Activated CD4-positive, alpha-beta T cell treated with anti-CD3 and anti-CD28 coated beads, Interleukin-2, amount 10 ng/mL, durations not matched to agents 7 days and 5 days (primary cell): ENCODE measurements around the gene TMBIM1. TPM values are rescaled to one million over a fixed set of nuclear protein-coding genes. Genes with fewer than 3 reads are reported as not detected.

Experiments used
- CTCF ChIA-PET: fragments of 350-600 bp; sonication (Branson Sonifier 250); formaldehyde crosslinking; loops from one replicate; lab custom pipeline; 2021; ENCODE audit warnings: antibody characterized with exemption; lab: Charles Lee
- POLR2A ChIA-PET: fragments of 350-600 bp; sonication (Branson Sonifier 250); formaldehyde crosslinking; loops from one replicate; lab custom pipeline; 2021; ENCODE audit warnings: antibody characterized with exemption; lab: Charles Lee
- DNase-seq: peaks from one replicate; pipeline ENCODE4 v3.0.0-alpha.2; 2020
- H3K27ac Mint-ChIP-seq: one replicate; pipeline ENCODE4 v1.8.0; 2021; ENCODE audit warnings: mild to moderate bottlenecking, moderate library complexity, mixed read lengths
- H3K27me3 Mint-ChIP-seq: one replicate; pipeline ENCODE4 v1.8.0; 2021; ENCODE audit warnings: mixed read lengths
- H3K36me3 Mint-ChIP-seq: one replicate; pipeline ENCODE4 v1.8.0; 2021; ENCODE audit warnings: low read depth, mixed read lengths
- H3K4me1 Mint-ChIP-seq: one replicate; pipeline ENCODE4 v1.8.0; 2021; ENCODE audit warnings: mixed read lengths
- H3K4me3 Mint-ChIP-seq: one replicate; pipeline ENCODE4 v1.8.0; 2021; ENCODE audit warnings: mild to moderate bottlenecking, moderate library complexity, mixed read lengths
- H3K9me3 Mint-ChIP-seq: one replicate; pipeline ENCODE4 v1.8.0; 2021; ENCODE audit warnings: mixed read lengths
- total RNA-seq, 2 experiments: library from RNA; stranded (reverse); gene quantifications; one replicate each; pipeline ENCODE4 v1.2.3, GENCODE V29; 2021

Gene TMBIM1
- total RNA-seq, 2 experiments from 2014 or later = 99.3 to 101 TPM

DNA sequence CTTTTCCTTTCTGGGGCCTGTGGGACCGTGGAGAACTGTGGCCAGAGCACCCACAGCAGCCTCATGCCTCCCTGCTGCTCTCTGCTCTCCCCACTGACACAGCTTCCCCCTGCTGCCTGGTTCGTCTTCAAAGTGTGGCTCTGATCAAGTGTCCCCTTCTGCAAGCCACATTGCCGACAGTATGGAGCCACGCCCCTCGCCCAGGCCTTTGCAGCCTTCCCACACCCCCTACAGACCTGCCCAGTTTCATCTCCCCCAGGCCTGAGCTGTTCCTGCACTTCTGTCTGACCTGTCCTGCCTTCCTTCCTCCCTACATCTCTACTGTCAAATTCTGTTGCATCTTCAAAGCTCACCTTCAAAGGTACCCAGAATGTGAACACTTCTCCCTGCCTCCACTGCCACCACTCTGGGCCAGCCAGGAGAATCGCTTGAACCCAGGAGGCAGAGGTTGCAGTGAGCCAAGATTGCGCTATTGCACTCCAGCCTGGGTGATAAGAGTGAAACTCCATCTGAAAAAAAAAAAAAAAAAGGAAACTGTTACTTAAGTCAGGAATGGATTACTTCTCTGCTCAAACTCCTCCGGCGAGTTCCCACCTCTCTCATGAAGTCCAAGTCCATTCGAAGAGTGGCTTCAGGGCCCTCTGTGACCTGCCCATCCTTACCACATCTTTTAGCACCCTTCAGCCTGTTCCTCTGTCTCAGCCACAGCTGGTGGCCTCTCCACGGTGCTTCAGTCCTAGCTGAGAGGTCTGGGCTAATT lies 35.3 kb upstream of the TMBIM1 start:
- Mint-ChIP-seq H3K9me3 (no peaks in the 10 kb centered on the region), H3K27me3 (peaks cover 18% of the 10 kb centered on the region), H3K4me3 (no peak overlapping the region), H3K4me1 (peaks cover 26% of the 10 kb centered on the region), H3K27ac (peak overlapping the region; percentile 64), H3K36me3 (no peaks in the 10 kb centered on the region)
- ChIA-PET CTCF (interaction anchor here (1.2 to 1.5 kb wide), 2 partner anchors 13 to 29 kb away, joined by 3 to 4 read pairs; partner anchors contain the start of gene CATIP), POLR2A (no interaction called here)
- no peak for DNase-seq

GRCh38 chr2:218326315-218326714 lies 34.0 kb upstream of the TMBIM1 start:
- Mint-ChIP-seq H3K36me3 (no peaks in the 10 kb centered on the region), H3K27ac (no peak overlapping the region), H3K4me1 (peaks cover 33% of the 10 kb centered on the region), H3K9me3 (no peaks in the 10 kb centered on the region), H3K4me3 (no peak overlapping the region), H3K27me3 (peaks cover 18% of the 10 kb centered on the region)
- DNase-seq = no peak
- ChIA-PET CTCF (interaction anchor here (1.2 to 1.8 kb wide), 2 partner anchors 25 to 33 kb away, joined by 3 to 4 read pairs; no protein-coding TSS in a partner anchor), POLR2A (no interaction called here)

GRCh38 chr2:218325566-218326160 lies 33.4 kb upstream of the TMBIM1 start:
- H3K4me1 Mint-ChIP-seq = peaks cover 38% of the 10 kb centered on the region
- H3K4me3 Mint-ChIP-seq = no peak overlapping the region
- peaks cover 18% of the 10 kb centered on the region for H3K27me3 Mint-ChIP-seq
- H3K9me3 Mint-ChIP-seq = no peaks in the 10 kb centered on the region
- POLR2A ChIA-PET = no interaction called here
- no peak overlapping the region for H3K27ac Mint-ChIP-seq
- H3K36me3 Mint-ChIP-seq = no peaks in the 10 kb centered on the region
- no peak for DNase-seq
- CTCF ChIA-PET = interaction anchor here (1.8 kb wide), 1 partner anchor 33 kb away, joined by 4 read pairs; no protein-coding TSS in a partner anchor

GRCh38 chr2:218323526-218324472 lies 31.5 kb upstream of the TMBIM1 start:
- CTCF ChIA-PET = interaction anchor here (1.1 kb wide), 1 partner anchor 26 kb away, joined by 3 read pairs; no protein-coding TSS in a partner anchor
- POLR2A ChIA-PET = no interaction called here
- Mint-ChIP-seq H3K4me3 (peak overlapping the region; percentile 72), H3K36me3 (no peaks in the 10 kb centered on the region), H3K4me1 (peaks cover 39% of the 10 kb centered on the region), H3K9me3 (no peaks in the 10 kb centered on the region), H3K27me3 (peaks cover 18% of the 10 kb centered on the region), H3K27ac (no peak overlapping the region)
- DNase-seq = no peak

DNA sequence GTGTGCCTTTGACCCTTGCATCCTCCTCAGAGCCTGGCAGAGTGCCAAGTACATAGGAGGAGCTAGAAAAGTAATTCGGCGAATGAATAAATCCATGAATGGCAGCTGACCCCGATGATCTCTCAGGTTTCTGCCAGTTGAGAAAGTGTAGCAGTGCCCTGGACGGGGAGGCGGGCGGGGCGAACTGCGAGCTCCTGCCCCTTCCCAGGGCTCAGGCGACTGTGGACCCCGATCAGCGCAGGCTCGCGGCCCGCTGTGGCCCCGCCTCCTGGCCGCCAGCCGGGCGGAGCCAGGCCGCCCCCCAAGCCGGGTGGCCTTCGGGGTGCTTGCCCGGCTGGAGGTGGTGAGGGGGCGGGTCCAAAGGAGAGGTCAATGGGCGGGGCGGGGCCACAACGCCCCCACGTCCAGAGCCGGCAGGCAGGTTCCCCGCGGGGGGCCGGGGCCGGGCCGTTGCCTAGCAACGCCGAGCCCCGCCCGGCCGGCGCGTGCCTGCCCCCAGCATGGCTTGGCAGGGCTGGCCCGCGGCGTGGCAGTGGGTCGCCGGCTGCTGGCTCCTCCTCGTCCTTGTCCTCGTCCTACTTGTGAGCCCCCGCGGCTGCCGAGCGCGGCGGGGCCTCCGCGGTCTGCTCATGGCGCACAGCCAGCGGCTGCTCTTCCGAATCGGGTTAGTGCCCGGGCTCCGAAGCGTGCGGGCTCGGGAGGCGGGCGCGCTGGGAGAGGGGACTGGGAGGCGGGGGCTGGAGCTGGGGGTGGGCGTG lies 30.6 kb upstream of the TMBIM1 start:
- H3K36me3 Mint-ChIP-seq = no peaks in the 10 kb centered on the region
- ChIA-PET POLR2A (interaction anchor here (0.6 kb wide), 1 partner anchor 58 kb away, joined by 4 read pairs; no protein-coding TSS in a partner anchor), CTCF (interaction anchor here (0.8 to 1.4 kb wide), 4 partner anchors 20 to 71 kb away, joined by 3 to 7 read pairs (median 3); no protein-coding TSS in a partner anchor)
- peaks cover 18% of the 10 kb centered on the region for H3K27me3 Mint-ChIP-seq
- peak; percentile 44 for DNase-seq
- H3K27ac Mint-ChIP-seq = no peak overlapping the region
- H3K4me1 Mint-ChIP-seq = peaks cover 39% of the 10 kb centered on the region
- peak overlapping the region; percentile 72 for H3K4me3 Mint-ChIP-seq
- no peaks in the 10 kb centered on the region for H3K9me3 Mint-ChIP-seq

- Mint-ChIP-seq H3K4me3 (peak overlapping the region; percentile 6), H3K27ac (no peak overlapping the region), H3K9me3 (no peaks in the 10 kb centered on the region), H3K27me3 (peaks cover 18% of the 10 kb centered on the region), H3K4me1 (peaks cover 46% of the 10 kb centered on the region), H3K36me3 (peaks cover 7% of the 10 kb centered on the region)
- DNase-seq = no peak
- CTCF ChIA-PET = interaction anchor here (0.7 to 1.5 kb wide), 2 partner anchors 18 to 36 kb away, joined by 3 to 4 read pairs; partner anchors contain the start of gene CATIP
- POLR2A ChIA-PET = no interaction called here
Measured at GRCh38 chr2:218320704-218321336, 28.5 kb upstream of the TMBIM1 start.

DNA sequence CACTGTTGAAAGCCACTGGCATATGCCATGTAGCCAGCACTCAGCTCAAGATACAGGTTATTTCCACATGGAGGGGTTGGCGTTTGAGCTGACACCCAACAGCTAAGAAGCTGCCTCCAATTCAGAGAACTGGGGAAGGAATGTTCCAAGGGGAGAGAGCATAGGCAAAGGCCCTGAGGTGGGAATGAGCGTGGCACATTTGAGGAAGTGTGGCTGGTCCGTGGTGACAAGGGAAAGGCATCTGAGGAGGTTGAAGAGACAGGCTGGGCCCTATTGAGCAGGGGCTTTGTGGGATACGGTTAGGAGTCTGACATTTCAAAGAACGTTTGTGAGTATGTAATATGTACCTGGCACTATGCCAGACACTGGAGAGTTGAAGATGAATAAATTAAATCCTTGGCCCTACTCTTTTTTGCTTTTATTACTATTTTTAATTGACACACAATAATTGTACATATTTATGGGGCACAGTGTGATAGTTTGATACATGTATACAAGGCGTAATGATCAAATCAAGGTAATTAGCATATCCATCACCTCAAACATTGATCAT lies 27.6 kb upstream of the TMBIM1 start:
- H3K4me1 Mint-ChIP-seq = peaks cover 50% of the 10 kb centered on the region
- POLR2A ChIA-PET = no interaction called here
- peaks cover 15% of the 10 kb centered on the region for H3K27me3 Mint-ChIP-seq
- no peak for DNase-seq
- no peak overlapping the region for H3K4me3 Mint-ChIP-seq
- H3K27ac Mint-ChIP-seq = peak overlapping the region; percentile 21
- H3K36me3 Mint-ChIP-seq = peaks cover 9% of the 10 kb centered on the region
- no peaks in the 10 kb centered on the region for H3K9me3 Mint-ChIP-seq
- CTCF ChIA-PET = interaction anchor here (1.5 kb wide), 1 partner anchor 19 kb away, joined by 4 read pairs; no protein-coding TSS in a partner anchor

GRCh38 chr2:218318241-218318640 lies 25.9 kb upstream of the TMBIM1 start:
- no peak for DNase-seq

GRCh38 chr2:218317835-218318234 lies 25.5 kb upstream of the TMBIM1 start:
- Mint-ChIP-seq H3K4me3 (no peak overlapping the region), H3K9me3 (no peaks in the 10 kb centered on the region), H3K27ac (peak overlapping the region; percentile 63), H3K4me1 (peaks cover 43% of the 10 kb centered on the region), H3K27me3 (no peaks in the 10 kb centered on the region), H3K36me3 (peaks cover 9% of the 10 kb centered on the region)
- ChIA-PET POLR2A (no interaction called here), CTCF (interaction anchor here (1.2 to 2.1 kb wide), 4 partner anchors 9 to 78 kb away, joined by 3 to 8 read pairs (median 4); no protein-coding TSS in a partner anchor)
- DNase-seq = no peak

More at GRCh38 chr2:218318241-218318640, 25.9 kb upstream of the TMBIM1 start:
- Mint-ChIP-seq H3K27me3 (peaks cover under 1% of the 10 kb centered on the region), H3K27ac (peak overlapping the region; percentile 50), H3K9me3 (no peaks in the 10 kb centered on the region), H3K4me1 (peaks cover 43% of the 10 kb centered on the region), H3K36me3 (peaks cover 9% of the 10 kb centered on the region), H3K4me3 (no peak overlapping the region)
- ChIA-PET CTCF (interaction anchor here (1.4 to 2.1 kb wide), 3 partner anchors 10 to 78 kb away, joined by 3 to 8 read pairs (median 5); no protein-coding TSS in a partner anchor), POLR2A (no interaction called here)

DNA sequence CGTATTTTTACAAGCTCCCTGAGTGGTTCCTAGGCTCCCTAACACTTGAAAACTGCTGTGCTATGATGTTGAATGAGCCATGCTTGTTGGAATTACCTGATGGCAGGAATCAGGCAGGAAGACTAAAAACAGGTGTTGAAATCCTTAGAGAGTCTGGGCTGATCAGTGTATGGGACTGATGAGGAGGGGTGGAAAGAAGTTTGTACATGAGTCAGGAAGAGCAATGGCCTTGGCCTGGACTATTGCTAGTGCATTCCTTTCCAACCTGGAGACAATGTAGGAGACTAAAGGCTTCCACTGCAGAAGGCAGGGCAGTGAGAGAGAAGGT lies 25.0 kb upstream of the TMBIM1 start:
- ChIA-PET CTCF (interaction anchor here (1.0 to 2.1 kb wide), 7 partner anchors 9 to 79 kb away, joined by 3 to 8 read pairs (median 3); no protein-coding TSS in a partner anchor), POLR2A (no interaction called here)
- no peak for DNase-seq
- Mint-ChIP-seq H3K27ac (peak overlapping the region; percentile 94), H3K36me3 (peaks cover 9% of the 10 kb centered on the region), H3K27me3 (no peaks in the 10 kb centered on the region), H3K9me3 (no peaks in the 10 kb centered on the region), H3K4me1 (peaks cover 38% of the 10 kb centered on the region), H3K4me3 (no peak overlapping the region)

- Mint-ChIP-seq H3K9me3 (no peaks in the 10 kb centered on the region), H3K4me1 (peaks cover 30% of the 10 kb centered on the region), H3K27me3 (no peaks in the 10 kb centered on the region), H3K36me3 (peaks cover 9% of the 10 kb centered on the region), H3K4me3 (no peak overlapping the region), H3K27ac (no peak overlapping the region)
- POLR2A ChIA-PET = no interaction called here
- DNase-seq = no peak
- CTCF ChIA-PET = interaction anchor here (0.9 to 1.6 kb wide), 6 partner anchors 8 to 42 kb away, joined by 3 to 6 read pairs (median 4); partner anchors contain the start of gene CATIP
Measured at GRCh38 chr2:218315397-218315796, 23.1 kb upstream of the TMBIM1 start.
